ENCODE data around the gene HIP1.
"Not testable (repeated sequence)": the region's sequence is repeated elsewhere in the genome, so short reads cannot be mapped to it uniquely, and the experiment has no call there.

Gene HIP1

DNA sequence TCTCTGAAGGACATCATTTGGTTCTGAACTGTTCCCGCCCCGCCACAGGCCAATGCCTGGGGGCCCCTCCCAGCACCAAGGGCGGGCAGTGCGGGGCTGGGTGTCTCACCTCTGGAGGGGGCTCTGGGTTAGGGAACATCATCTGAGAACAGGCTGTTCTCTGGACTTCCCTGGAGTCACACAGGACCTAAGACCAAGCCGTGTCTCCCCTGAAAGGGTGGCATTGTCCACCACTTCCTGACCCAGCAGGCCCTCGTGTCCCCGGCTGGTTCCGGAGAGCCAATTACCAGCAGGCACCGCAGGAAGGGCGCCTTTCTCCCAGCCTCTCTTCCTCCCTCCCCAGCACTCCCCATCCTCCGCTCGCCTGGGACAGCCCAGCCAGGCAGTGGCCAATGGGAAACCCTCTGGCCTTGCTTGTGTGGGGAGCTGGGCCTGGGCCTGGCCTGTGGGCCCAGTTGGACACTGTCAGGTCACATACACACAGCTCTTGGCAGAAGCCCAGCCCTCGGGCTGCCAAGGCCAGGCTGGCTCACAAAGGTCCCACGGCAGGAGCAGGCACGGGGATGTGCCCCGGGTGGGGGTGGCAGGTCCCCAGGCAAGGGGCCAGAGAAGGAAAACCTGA is 127.1 kb downstream of the HIP1 start:
- H3F3A ChIP-seq (ENCODE audit: insufficient read depth, low read length), result no peaks in the 10 kb centered on the region
- no peaks in the 10 kb centered on the region for H3K79me2 ChIP-seq (ENCODE audit: insufficient read depth, low read length)
- H4K20me1 ChIP-seq (ENCODE audit: insufficient read depth, low read length), result no peaks in the 10 kb centered on the region
- no peak overlapping the region for H3K27ac ChIP-seq (ENCODE audit: low read depth, low read length, poor library complexity, severe bottlenecking)
- H3K27me3 ChIP-seq (ENCODE audit: insufficient read depth, low read length), result no peaks in the 10 kb centered on the region; the same call in none of the 2 replicates
- no peaks in the 10 kb centered on the region for H3K9me3 ChIP-seq (ENCODE audit: low read length)
- no peaks in the 10 kb centered on the region for H3K36me3 ChIP-seq (ENCODE audit: insufficient read depth, low read length)
- H2AFZ ChIP-seq (ENCODE audit: low read length), result no peak overlapping the region
- H3K4me3 ChIP-seq (ENCODE audit: low read depth, low read length, poor library complexity, severe bottlenecking), result no peak overlapping the region
- no peaks in the 10 kb centered on the region for H3K9me2 ChIP-seq (ENCODE audit: low read depth, low read length)
- no peak overlapping the region for H3K4me2 ChIP-seq (ENCODE audit: low read length)
- TF ChIP-seq EZH2 (IDR thresholded peaks at IDR 0.05; ENCODE audit: borderline replicate concordance, low read length), result no peak
- TF ChIP-seq, protein P1, sequence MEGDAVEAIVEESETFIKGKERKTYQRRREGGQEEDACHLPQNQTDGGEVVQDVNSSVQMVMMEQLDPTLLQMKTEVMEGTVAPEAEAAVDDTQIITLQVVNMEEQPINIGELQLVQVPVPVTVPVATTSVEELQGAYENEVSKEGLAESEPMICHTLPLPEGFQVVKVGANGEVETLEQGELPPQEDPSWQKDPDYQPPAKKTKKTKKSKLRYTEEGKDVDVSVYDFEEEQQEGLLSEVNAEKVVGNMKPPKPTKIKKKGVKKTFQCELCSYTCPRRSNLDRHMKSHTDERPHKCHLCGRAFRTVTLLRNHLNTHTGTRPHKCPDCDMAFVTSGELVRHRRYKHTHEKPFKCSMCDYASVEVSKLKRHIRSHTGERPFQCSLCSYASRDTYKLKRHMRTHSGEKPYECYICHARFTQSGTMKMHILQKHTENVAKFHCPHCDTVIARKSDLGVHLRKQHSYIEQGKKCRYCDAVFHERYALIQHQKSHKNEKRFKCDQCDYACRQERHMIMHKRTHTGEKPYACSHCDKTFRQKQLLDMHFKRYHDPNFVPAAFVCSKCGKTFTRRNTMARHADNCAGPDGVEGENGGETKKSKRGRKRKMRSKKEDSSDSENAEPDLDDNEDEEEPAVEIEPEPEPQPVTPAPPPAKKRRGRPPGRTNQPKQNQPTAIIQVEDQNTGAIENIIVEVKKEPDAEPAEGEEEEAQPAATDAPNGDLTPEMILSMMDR (IDR thresholded peaks at IDR 0.05; ENCODE audit: low read length), result no peak
- no peak overlapping the region for H3K9ac ChIP-seq (ENCODE audit: low read length)
- no peaks in the 10 kb centered on the region for H3K4me1 ChIP-seq (ENCODE audit: insufficient read depth, low read length, severe bottlenecking)

DNA sequence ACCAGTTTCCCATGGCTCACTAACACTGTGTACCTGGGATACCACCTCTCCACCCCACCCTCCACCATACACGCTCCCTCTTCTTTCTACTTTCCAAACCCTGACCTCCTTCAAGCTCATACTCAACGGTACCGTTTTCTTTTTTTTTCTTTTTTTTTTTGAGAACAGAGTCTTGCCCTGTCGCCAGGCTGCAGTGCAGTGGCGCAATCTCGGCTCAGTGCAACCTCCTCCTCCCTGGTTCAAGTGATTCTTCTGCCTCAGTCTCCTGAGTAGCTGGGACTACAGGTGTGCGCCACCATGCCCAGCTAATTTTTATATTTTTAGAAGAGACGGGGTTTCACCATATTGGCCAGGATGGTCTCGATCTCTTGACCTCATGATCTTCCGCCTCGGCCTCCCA is 129.3 kb downstream of the HIP1 start:
- H3K27ac ChIP-seq (ENCODE audit: low read depth, low read length, poor library complexity, severe bottlenecking); H3K9me3 ChIP-seq (ENCODE audit: low read length); H3K9me2 ChIP-seq (ENCODE audit: low read depth, low read length); H3F3A ChIP-seq (ENCODE audit: insufficient read depth, low read length); H3K4me3 ChIP-seq (ENCODE audit: low read depth, low read length, poor library complexity, severe bottlenecking); H3K4me1 ChIP-seq (ENCODE audit: insufficient read depth, low read length, severe bottlenecking); H3K36me3 ChIP-seq (ENCODE audit: insufficient read depth, low read length); H3K4me2 ChIP-seq (ENCODE audit: low read length); H4K20me1 ChIP-seq (ENCODE audit: insufficient read depth, low read length); H3K9ac ChIP-seq (ENCODE audit: low read length); H2AFZ ChIP-seq (ENCODE audit: low read length); H3K79me2 ChIP-seq (ENCODE audit: insufficient read depth, low read length); H3K27me3 ChIP-seq (ENCODE audit: insufficient read depth, low read length): not testable (repeated sequence)

DNA sequence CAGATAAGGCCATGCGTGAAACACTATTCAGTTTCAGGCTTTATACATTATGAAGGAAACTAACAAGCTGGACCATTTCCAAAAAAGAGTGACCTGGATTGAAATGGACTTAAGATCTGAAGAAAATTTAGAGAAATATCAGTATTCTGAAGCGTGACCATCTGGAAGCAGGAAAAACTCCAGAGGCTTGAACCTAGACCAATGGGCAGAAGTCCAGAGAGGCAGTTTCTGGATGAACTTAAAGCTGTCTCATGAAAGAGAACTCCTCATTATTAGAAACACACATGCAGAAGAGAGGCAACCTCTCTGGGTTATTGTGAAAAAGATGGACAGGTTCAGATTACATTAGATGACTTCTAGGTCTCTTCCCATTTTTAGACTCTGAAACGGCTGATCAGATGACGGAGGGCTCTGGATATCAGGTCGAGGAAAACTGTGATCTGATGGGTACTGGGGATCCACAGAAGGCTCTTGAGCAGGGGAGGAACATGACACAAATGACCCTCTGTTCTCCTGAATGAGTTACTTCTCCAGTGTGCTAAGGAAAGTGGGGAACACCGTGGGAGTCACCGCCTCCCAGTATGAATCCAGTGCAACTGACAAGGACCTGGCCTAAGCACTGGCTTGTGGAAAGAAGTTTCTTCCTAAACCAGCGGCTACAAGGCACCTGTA is 130.2 kb downstream of the HIP1 start:
- Histone ChIP-seq H3K79me2 (ENCODE audit: insufficient read depth, low read length) (no peaks in the 10 kb centered on the region), H4K20me1 (ENCODE audit: insufficient read depth, low read length) (no peaks in the 10 kb centered on the region), H2AFZ (ENCODE audit: low read length) (no peak overlapping the region), H3F3A (ENCODE audit: insufficient read depth, low read length) (no peaks in the 10 kb centered on the region), H3K4me1 (ENCODE audit: insufficient read depth, low read length, severe bottlenecking) (no peaks in the 10 kb centered on the region), H3K36me3 (ENCODE audit: insufficient read depth, low read length) (no peaks in the 10 kb centered on the region), H3K4me2 (ENCODE audit: low read length) (no peak overlapping the region), H3K4me3 (ENCODE audit: low read depth, low read length, poor library complexity, severe bottlenecking) (no peak overlapping the region), H3K27ac (ENCODE audit: low read depth, low read length, poor library complexity, severe bottlenecking) (no peak overlapping the region), H3K27me3 (ENCODE audit: insufficient read depth, low read length) (no peaks in the 10 kb centered on the region; the same call in none of the 2 replicates), H3K9ac (ENCODE audit: low read length) (no peak overlapping the region), H3K9me3 (ENCODE audit: low read length) (no peaks in the 10 kb centered on the region), H3K9me2 (ENCODE audit: low read depth, low read length) (no peaks in the 10 kb centered on the region)
- no peak for TF ChIP-seq EZH2 (IDR thresholded peaks at IDR 0.05; ENCODE audit: borderline replicate concordance, low read length)
- TF ChIP-seq, protein P1 (IDR thresholded peaks at IDR 0.05; ENCODE audit: low read length), result no peak

DNA sequence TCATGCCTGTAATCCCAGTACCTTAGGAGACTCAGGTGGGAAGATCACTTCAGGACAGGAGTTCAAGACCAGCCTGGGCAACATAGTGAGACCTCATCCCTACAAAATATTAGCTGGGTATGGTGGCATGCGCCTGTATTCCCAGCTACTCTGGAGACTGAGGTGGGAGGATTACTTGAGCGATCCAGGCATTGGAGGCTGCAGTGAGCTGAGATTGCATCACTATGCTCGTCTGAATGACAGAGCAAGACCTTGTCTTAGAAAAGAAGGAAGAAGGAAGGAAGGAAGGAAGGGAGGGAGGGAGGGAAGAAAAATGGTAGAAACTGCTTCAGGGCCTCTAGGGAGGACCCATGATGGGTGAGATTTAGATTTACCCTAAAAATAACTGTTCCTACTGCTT is 134.3 kb downstream of the HIP1 start:
- H3F3A ChIP-seq (ENCODE audit: insufficient read depth, low read length), result no peaks in the 10 kb centered on the region
- no peaks in the 10 kb centered on the region for H3K9me3 ChIP-seq (ENCODE audit: low read length)
- no peak overlapping the region for H3K9ac ChIP-seq (ENCODE audit: low read length)
- H3K4me2 ChIP-seq (ENCODE audit: low read length), result no peak overlapping the region
- no peaks in the 10 kb centered on the region; the same call in 1 of the 2 replicates for H3K27me3 ChIP-seq (ENCODE audit: insufficient read depth, low read length)
- H3K36me3 ChIP-seq (ENCODE audit: insufficient read depth, low read length), result no peaks in the 10 kb centered on the region
- no peak overlapping the region for H3K4me3 ChIP-seq (ENCODE audit: low read depth, low read length, poor library complexity, severe bottlenecking)
- TF ChIP-seq, protein P1 (IDR thresholded peaks at IDR 0.05; ENCODE audit: low read length), result no peak
- TF ChIP-seq EZH2 (IDR thresholded peaks at IDR 0.05; ENCODE audit: borderline replicate concordance, low read length), result no peak
- H3K9me2 ChIP-seq (ENCODE audit: low read depth, low read length), result no peaks in the 10 kb centered on the region
- no peaks in the 10 kb centered on the region for H4K20me1 ChIP-seq (ENCODE audit: insufficient read depth, low read length)
- H3K79me2 ChIP-seq (ENCODE audit: insufficient read depth, low read length), result no peaks in the 10 kb centered on the region
- H2AFZ ChIP-seq (ENCODE audit: low read length), result no peak overlapping the region
- H3K27ac ChIP-seq (ENCODE audit: low read depth, low read length, poor library complexity, severe bottlenecking), result no peak overlapping the region
- no peaks in the 10 kb centered on the region for H3K4me1 ChIP-seq (ENCODE audit: insufficient read depth, low read length, severe bottlenecking)

DNA sequence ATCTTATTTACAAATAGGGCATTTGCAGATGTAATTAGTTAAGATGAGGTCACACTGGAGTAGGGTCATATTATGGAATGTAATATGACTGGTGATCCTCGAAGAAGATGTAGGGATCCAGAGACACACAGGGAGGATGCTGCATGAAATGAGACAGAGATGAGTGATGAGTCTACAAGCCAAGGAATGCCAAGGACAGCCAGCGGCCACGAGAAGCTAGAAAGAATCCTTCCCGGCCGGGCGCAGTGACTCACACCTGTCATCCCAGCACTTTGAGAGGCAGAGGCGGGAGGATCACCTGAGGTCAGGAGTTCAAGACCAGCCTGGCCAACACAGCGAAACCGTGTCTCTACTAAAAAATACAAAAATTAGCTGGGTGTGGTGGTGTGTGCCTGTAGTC is 135.9 kb downstream of the HIP1 start:
- not testable (repeated sequence) for H3K27ac ChIP-seq (ENCODE audit: low read depth, low read length, poor library complexity, severe bottlenecking); H3K4me1 ChIP-seq (ENCODE audit: insufficient read depth, low read length, severe bottlenecking); H3F3A ChIP-seq (ENCODE audit: insufficient read depth, low read length); H2AFZ ChIP-seq (ENCODE audit: low read length); H3K9me2 ChIP-seq (ENCODE audit: low read depth, low read length); H3K36me3 ChIP-seq (ENCODE audit: insufficient read depth, low read length); H3K9ac ChIP-seq (ENCODE audit: low read length); H3K4me2 ChIP-seq (ENCODE audit: low read length); H3K9me3 ChIP-seq (ENCODE audit: low read length); H4K20me1 ChIP-seq (ENCODE audit: insufficient read depth, low read length); H3K79me2 ChIP-seq (ENCODE audit: insufficient read depth, low read length); H3K4me3 ChIP-seq (ENCODE audit: low read depth, low read length, poor library complexity, severe bottlenecking); H3K27me3 ChIP-seq (ENCODE audit: insufficient read depth, low read length)
